HCT116 (cell line): ENCODE results near the gene MID1. TPM values are rescaled to one million over a fixed set of nuclear protein-coding genes. Genes with fewer than 3 reads are reported as not detected.

ENCODE experiments used
- ATAC-seq: fragments of 200-7000 bp; cut with Tn5 transposase; 2 replicates; pipeline ENCODE4 v1.9.1; 2020; ENCODE audit warnings: mild to moderate bottlenecking, moderate library complexity
- BruUV-seq: library from RNA; stranded (reverse); fragments of 400-500 nt; replicated peaks from 2 replicates; lab custom pipeline; 2021; lab: Mats Ljungman, UMichigan
- CTCF ChIA-PET: fragments of 300-600 bp; sonication (Branson Sonifier 250); formaldehyde crosslinking; loops from one replicate; lab custom pipeline; 2021; ENCODE audit warnings: antibody characterized with exemption; lab: Charles Lee
- POLR2A ChIA-PET: fragments of 300-600, 350-600 bp; sonication (Branson Sonifier 250); formaldehyde crosslinking; loops from one replicate; lab custom pipeline; 2021; ENCODE audit warnings: antibody characterized with exemption; lab: Charles Lee
- RAD21 ChIA-PET, 2 experiments: fragments of 300-600 bp; sonication (Branson Sonifier 250); formaldehyde crosslinking; loops; one replicate each; lab custom pipeline; 2023; ENCODE audit warnings: low total read pairs in 2 of 2; ENCODE audit not compliant: uncharacterized antibody in 2 of 2, unreplicated experiment in 2 of 2, low non-redundant PET in 1 of 2; lab: Charles Lee
- DNase-seq: peaks from one replicate; pipeline ENCODE4 v3.0.0-alpha.2; 2010; ENCODE audit warnings: low read depth, low spot score
- H2AFZ ChIP-seq: fragments of 200-600 bp; shearing (Covaris generic), sonication (generic); 2 replicates; pipeline ENCODE4 v1.6.1; 2017; ENCODE audit warnings: low read depth, mixed run types, mixed read lengths, antibody characterized with exemption, low read length; ENCODE audit not compliant: poor library complexity, severe bottlenecking
- H3K27ac ChIP-seq: 2 replicates; pipeline ENCODE4 v1.5.1; 2012; ENCODE audit warnings: low read depth, low read length
- H3K27me3 ChIP-seq: fragments of 200-600 bp; sonication (generic); 2 replicates; pipeline ENCODE4 v1.6.1; 2016; ENCODE audit warnings: mixed run types, low read length, mixed read lengths; ENCODE audit not compliant: insufficient read depth
- H3K36me3 ChIP-seq, 2 experiments: fragments of 200-500 bp in 1 of 2; fragments of 200-600 bp in 1 of 2; sonication (Bioruptor generic) in 1 of 2; sonication (generic) in 1 of 2; 2 replicates each; pipeline versions ENCODE4 v1.5.1 to v1.6.1; 2014 to 2016; ENCODE audit warnings: low read length in 2 of 2, inconsistent platforms in 1 of 2, mixed read lengths in 1 of 2, mixed run types in 1 of 2; ENCODE audit not compliant: insufficient read depth in 2 of 2, control insufficient read depth in 1 of 2
- H3K4me1 ChIP-seq, 2 experiments: fragments of 200-600 bp in 1 of 2; sonication (generic) in 1 of 2; 2 replicates each; pipeline versions ENCODE4 v1.5.1 to v1.6.1; 2012 to 2017; ENCODE audit warnings: low read length in 2 of 2, inconsistent platforms in 1 of 2, mild to moderate bottlenecking in 1 of 2, mixed read lengths in 1 of 2, mixed run types in 1 of 2, moderate library complexity in 1 of 2; ENCODE audit not compliant: insufficient read depth in 2 of 2, control insufficient read depth in 1 of 2
- H3K4me2 ChIP-seq: fragments of 200-600 bp; sonication (generic); 2 replicates; pipeline ENCODE4 v1.6.1; 2017; ENCODE audit warnings: mixed run types, low read length, mixed read lengths
- H3K4me3 ChIP-seq, 2 experiments: fragments of 200-600 bp in 1 of 2; sonication (generic) in 1 of 2; replicated peaks in 1 of 2; 2 replicates each; pipeline ENCODE4 v1.5.1; 2011 to 2016; ENCODE audit warnings: low read length in 2 of 2, control low read depth in 1 of 2, low read depth in 1 of 2, mild to moderate bottlenecking in 1 of 2, mixed read lengths in 1 of 2, mixed run types in 1 of 2
- H3K79me2 ChIP-seq: fragments of 200-600 bp; sonication (generic); 2 replicates; pipeline ENCODE4 v1.6.1; 2017; ENCODE audit warnings: mild to moderate bottlenecking, mixed run types, low read length, moderate library complexity, mixed read lengths; ENCODE audit not compliant: insufficient read depth
- H3K9ac ChIP-seq: fragments of 200-600 bp; sonication (generic); 2 replicates; pipeline ENCODE4 v1.6.1; 2016; ENCODE audit warnings: low read length, mixed read lengths
- H3K9me2 ChIP-seq: fragments of 200-600 bp; sonication (generic), shearing (Covaris generic); 2 replicates; pipeline ENCODE4 v1.6.1; 2017; ENCODE audit warnings: mixed run types, mild to moderate bottlenecking, moderate library complexity; ENCODE audit not compliant: insufficient read depth
- H3K9me3 ChIP-seq, 2 experiments: fragments of 200-500 bp in 1 of 2; fragments of 200-600 bp in 1 of 2; sonication (Bioruptor generic) in 1 of 2; sonication (generic) in 1 of 2; 2 replicates each; pipeline ENCODE4 v1.6.1; 2014 to 2017; ENCODE audit warnings: low read length in 2 of 2, mixed read lengths in 2 of 2, inconsistent platforms in 1 of 2, low read depth in 1 of 2, mild to moderate bottlenecking in 1 of 2, mixed run types in 1 of 2, moderate library complexity in 1 of 2; ENCODE audit not compliant: control insufficient read depth in 1 of 2, insufficient read depth in 1 of 2
- H4K20me1 ChIP-seq: fragments of 200-600 bp; sonication (generic), shearing (Covaris generic); 2 replicates; pipeline ENCODE4 v1.6.1; 2017; ENCODE audit warnings: mixed run types, mild to moderate bottlenecking, moderate library complexity; ENCODE audit not compliant: insufficient read depth
- CBX3 ChIP-seq: IDR thresholded peaks from 2 replicates; pipeline ENCODE4 v1.6.1; 2012; ENCODE audit warnings: low read depth
- EGR1 ChIP-seq: IDR thresholded peaks from 2 replicates; pipeline ENCODE4 v1.6.1; 2012; ENCODE audit warnings: low read depth
- ELF1 ChIP-seq: IDR thresholded peaks from 2 replicates; pipeline ENCODE4 v1.6.1; 2012; ENCODE audit warnings: low read depth, borderline replicate concordance
- EZH2 ChIP-seq: fragments of 200-600 bp; sonication (generic); IDR thresholded peaks from 2 replicates; pipeline ENCODE4 v1.6.1; 2017; ENCODE audit warnings: antibody characterized with exemption, mixed run types
- POLR2A ChIP-seq: IDR thresholded peaks from 2 replicates; pipeline ENCODE4 v1.7.0; 2011; ENCODE audit warnings: borderline replicate concordance; ENCODE audit not compliant: insufficient read depth, insufficient read length; ENCODE audit errors: extremely low read depth
- POLR2AphosphoS5 ChIP-seq: IDR thresholded peaks from 2 replicates; pipeline ENCODE4 v1.6.1; 2011; ENCODE audit warnings: mild to moderate bottlenecking, low read depth, low read length, moderate library complexity
- TCF7L2 ChIP-seq: IDR thresholded peaks from 2 replicates; pipeline ENCODE4 v1.7.0; 2011; ENCODE audit warnings: borderline replicate concordance, inconsistent platforms; ENCODE audit not compliant: insufficient read depth, insufficient read length; ENCODE audit errors: extremely low read depth
- YY1 ChIP-seq: IDR thresholded peaks from 2 replicates; pipeline ENCODE4 v1.6.1; 2011; ENCODE audit warnings: low read length, low read depth, moderate library complexity, mild to moderate bottlenecking; ENCODE audit not compliant: insufficient replicate concordance; ENCODE audit errors: extremely low read depth
- ZNF274 ChIP-seq: fragments of 200-500 bp; sonication (Bioruptor generic); IDR thresholded peaks from 2 replicates; pipeline ENCODE4 v1.6.1; 2014; ENCODE audit warnings: mild to moderate bottlenecking, low read depth, low read length, inconsistent platforms
- intact Hi-C: fragments of 100-400 bp; cut with micrococcal nuclease; formaldehyde crosslinking; loops from 2 replicates; pipeline ENCODE4 v1.10.0; 2022
- total RNA-seq: library from RNA; stranded (reverse); gene quantifications from one replicate; pipeline ENCODE4 v1.2.1, GENCODE V29; 2021; ENCODE audit not compliant: unreplicated experiment
- TF ChIP-seq, protein P1 (sequence below): IDR thresholded peaks from 2 replicates; pipeline ENCODE4 v1.6.1; 2012
- TF ChIP-seq, protein P2 (sequence below), 3 experiments: fragments of 200-600 bp in 1 of 3; sonication (generic) in 1 of 3; IDR thresholded peaks in 2 of 3; conservative IDR thresholded peaks in 1 of 3; 2 replicates each; pipeline ENCODE4 v1.5.1; 2012 to 2017; ENCODE audit warnings: low read depth in 2 of 3, low read length in 2 of 3, antibody characterized with exemption in 1 of 3, borderline replicate concordance in 1 of 3, control low read depth in 1 of 3, mild to moderate bottlenecking in 1 of 3, mixed read lengths in 1 of 3, mixed run types in 1 of 3, moderate library complexity in 1 of 3; ENCODE audit not compliant: insufficient read depth in 1 of 3
- TF ChIP-seq, protein P3 (sequence below): IDR thresholded peaks from 2 replicates; pipeline ENCODE4 v1.6.1; 2011; ENCODE audit warnings: mild to moderate bottlenecking, low read length, moderate library complexity; ENCODE audit not compliant: insufficient replicate concordance; ENCODE audit errors: extremely low read depth
- TF ChIP-seq, protein P4 (sequence below): IDR thresholded peaks from 2 replicates; pipeline ENCODE4 v1.6.1; 2012
- TF ChIP-seq, protein P5 (sequence below): IDR thresholded peaks from 2 replicates; pipeline ENCODE4 v1.6.1; 2012; ENCODE audit warnings: low read depth

Gene MID1
- total RNA-seq, 1 experiment from 2014 or later: 48.8 TPM

DNA sequence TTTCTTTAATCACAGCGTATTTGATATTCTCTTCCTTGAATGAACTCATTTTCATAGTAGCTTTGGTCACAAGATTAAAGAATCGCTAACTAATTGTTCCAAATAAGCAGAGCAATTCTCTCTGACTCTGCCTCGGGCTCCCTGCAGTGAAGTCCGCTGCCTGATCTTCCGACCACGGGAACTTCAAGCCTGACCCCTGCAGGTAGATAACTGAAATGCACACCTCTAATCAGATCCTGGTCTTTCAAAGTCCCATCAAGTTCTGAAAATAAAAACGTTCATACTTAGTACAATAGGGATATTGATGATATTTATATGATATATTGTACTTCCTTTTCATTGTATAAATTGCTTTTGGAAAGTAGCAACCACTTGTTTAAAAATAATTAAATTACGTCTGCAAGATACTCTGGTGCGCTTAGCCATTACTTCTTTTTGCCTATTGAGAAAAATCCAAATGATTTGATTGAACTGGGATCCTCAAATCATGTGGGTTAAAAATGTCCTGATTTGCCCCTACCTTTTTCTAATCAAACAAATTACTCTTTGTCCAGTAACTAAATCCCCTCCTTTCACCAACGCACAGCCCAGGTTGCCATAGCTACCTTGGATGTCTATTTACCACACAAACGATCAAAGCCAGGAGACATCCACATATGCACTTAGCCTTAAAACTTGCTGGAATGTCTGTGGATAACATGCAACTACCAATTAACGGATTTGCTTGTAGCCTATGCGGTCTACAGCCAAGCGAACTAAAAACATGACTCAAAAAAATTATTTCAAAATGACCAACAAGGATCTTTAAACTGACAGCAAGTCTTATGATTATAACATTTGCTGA is 4.2 kb downstream of the MID1 start:
- TF ChIP-seq, protein P1, sequence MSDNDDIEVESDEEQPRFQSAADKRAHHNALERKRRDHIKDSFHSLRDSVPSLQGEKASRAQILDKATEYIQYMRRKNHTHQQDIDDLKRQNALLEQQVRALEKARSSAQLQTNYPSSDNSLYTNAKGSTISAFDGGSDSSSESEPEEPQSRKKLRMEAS: no peak
- peak; percentile 23 for TF ChIP-seq TCF7L2
- TF ChIP-seq CBX3: no peak
- TF ChIP-seq ELF1: no peak
- TF ChIP-seq, protein P2, sequence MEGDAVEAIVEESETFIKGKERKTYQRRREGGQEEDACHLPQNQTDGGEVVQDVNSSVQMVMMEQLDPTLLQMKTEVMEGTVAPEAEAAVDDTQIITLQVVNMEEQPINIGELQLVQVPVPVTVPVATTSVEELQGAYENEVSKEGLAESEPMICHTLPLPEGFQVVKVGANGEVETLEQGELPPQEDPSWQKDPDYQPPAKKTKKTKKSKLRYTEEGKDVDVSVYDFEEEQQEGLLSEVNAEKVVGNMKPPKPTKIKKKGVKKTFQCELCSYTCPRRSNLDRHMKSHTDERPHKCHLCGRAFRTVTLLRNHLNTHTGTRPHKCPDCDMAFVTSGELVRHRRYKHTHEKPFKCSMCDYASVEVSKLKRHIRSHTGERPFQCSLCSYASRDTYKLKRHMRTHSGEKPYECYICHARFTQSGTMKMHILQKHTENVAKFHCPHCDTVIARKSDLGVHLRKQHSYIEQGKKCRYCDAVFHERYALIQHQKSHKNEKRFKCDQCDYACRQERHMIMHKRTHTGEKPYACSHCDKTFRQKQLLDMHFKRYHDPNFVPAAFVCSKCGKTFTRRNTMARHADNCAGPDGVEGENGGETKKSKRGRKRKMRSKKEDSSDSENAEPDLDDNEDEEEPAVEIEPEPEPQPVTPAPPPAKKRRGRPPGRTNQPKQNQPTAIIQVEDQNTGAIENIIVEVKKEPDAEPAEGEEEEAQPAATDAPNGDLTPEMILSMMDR (IDR thresholded peaks at IDR 0.05 in 2 of 3, conservative IDR thresholded peaks at IDR 0.05 in 1 of 3; ENCODE audit: borderline replicate concordance in 1 of 3, insufficient read depth in 1 of 3, low read depth in 2 of 3, low read length in 2 of 3): peak in 2 of 3 experiments; percentile 56 to 62; a peak in 4 of 6 replicates
- TF ChIP-seq, protein P3, sequence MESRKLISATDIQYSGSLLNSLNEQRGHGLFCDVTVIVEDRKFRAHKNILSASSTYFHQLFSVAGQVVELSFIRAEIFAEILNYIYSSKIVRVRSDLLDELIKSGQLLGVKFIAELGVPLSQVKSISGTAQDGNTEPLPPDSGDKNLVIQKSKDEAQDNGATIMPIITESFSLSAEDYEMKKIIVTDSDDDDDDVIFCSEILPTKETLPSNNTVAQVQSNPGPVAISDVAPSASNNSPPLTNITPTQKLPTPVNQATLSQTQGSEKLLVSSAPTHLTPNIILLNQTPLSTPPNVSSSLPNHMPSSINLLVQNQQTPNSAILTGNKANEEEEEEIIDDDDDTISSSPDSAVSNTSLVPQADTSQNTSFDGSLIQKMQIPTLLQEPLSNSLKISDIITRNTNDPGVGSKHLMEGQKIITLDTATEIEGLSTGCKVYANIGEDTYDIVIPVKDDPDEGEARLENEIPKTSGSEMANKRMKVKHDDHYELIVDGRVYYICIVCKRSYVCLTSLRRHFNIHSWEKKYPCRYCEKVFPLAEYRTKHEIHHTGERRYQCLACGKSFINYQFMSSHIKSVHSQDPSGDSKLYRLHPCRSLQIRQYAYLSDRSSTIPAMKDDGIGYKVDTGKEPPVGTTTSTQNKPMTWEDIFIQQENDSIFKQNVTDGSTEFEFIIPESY: no peak
- no peak for TF ChIP-seq POLR2AphosphoS5
- TF ChIP-seq EGR1: no peak
- no peak for TF ChIP-seq YY1
- TF ChIP-seq EZH2: no peak
- TF ChIP-seq POLR2A: no peak
- no peak for TF ChIP-seq ZNF274
- TF ChIP-seq, protein P4, sequence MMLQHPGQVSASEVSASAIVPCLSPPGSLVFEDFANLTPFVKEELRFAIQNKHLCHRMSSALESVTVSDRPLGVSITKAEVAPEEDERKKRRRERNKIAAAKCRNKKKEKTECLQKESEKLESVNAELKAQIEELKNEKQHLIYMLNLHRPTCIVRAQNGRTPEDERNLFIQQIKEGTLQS: no peak
- TF ChIP-seq, protein P5, sequence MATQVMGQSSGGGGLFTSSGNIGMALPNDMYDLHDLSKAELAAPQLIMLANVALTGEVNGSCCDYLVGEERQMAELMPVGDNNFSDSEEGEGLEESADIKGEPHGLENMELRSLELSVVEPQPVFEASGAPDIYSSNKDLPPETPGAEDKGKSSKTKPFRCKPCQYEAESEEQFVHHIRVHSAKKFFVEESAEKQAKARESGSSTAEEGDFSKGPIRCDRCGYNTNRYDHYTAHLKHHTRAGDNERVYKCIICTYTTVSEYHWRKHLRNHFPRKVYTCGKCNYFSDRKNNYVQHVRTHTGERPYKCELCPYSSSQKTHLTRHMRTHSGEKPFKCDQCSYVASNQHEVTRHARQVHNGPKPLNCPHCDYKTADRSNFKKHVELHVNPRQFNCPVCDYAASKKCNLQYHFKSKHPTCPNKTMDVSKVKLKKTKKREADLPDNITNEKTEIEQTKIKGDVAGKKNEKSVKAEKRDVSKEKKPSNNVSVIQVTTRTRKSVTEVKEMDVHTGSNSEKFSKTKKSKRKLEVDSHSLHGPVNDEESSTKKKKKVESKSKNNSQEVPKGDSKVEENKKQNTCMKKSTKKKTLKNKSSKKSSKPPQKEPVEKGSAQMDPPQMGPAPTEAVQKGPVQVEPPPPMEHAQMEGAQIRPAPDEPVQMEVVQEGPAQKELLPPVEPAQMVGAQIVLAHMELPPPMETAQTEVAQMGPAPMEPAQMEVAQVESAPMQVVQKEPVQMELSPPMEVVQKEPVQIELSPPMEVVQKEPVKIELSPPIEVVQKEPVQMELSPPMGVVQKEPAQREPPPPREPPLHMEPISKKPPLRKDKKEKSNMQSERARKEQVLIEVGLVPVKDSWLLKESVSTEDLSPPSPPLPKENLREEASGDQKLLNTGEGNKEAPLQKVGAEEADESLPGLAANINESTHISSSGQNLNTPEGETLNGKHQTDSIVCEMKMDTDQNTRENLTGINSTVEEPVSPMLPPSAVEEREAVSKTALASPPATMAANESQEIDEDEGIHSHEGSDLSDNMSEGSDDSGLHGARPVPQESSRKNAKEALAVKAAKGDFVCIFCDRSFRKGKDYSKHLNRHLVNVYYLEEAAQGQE: no peak
- H3K9me3 ChIP-seq: no peaks in the 10 kb centered on the region
- H3K27me3 ChIP-seq: no peaks in the 10 kb centered on the region
- H4K20me1 ChIP-seq: no peaks in the 10 kb centered on the region
- H3K36me3 ChIP-seq: no peaks in the 10 kb centered on the region
- peaks cover 90% of the 10 kb centered on the region for H3K79me2 ChIP-seq
- peak overlapping the region; percentile 13 to 44; a peak in 2 of 4 replicates for H3K4me3 ChIP-seq
- ChIA-PET POLR2A (no interaction called here), RAD21 (no interaction called here), CTCF (interaction anchor here (0.8 to 1.2 kb wide), 3 partner anchors 12 to 426 kb away, joined by 3 to 6 read pairs (median 4); no protein-coding TSS in a partner anchor)
- H3K9ac ChIP-seq: peak overlapping the region; percentile 25
- H3K4me2 ChIP-seq: peak overlapping the region; percentile 84
- ATAC-seq (peak; percentile 33; the same call in 1 of the 2 replicates), DNase-seq (no peak)
- peaks cover 36 to 68% of the 10 kb centered on the region in 2 experiments for H3K4me1 ChIP-seq
- H3K27ac ChIP-seq: peak overlapping the region; percentile 85
- no peak overlapping the region for H2AFZ ChIP-seq
- intact Hi-C loops: loop anchor here (5.0 to 10.0 kb wide), 2 partner anchors 381 to 424 kb away; no protein-coding TSS in a partner anchor
- no peaks in the 10 kb centered on the region for H3K9me2 ChIP-seq
- no TSS peak for BruUV-seq
